ENCODE measurements around the gene HAPLN2.

HAPLN2 gene

DNA sequence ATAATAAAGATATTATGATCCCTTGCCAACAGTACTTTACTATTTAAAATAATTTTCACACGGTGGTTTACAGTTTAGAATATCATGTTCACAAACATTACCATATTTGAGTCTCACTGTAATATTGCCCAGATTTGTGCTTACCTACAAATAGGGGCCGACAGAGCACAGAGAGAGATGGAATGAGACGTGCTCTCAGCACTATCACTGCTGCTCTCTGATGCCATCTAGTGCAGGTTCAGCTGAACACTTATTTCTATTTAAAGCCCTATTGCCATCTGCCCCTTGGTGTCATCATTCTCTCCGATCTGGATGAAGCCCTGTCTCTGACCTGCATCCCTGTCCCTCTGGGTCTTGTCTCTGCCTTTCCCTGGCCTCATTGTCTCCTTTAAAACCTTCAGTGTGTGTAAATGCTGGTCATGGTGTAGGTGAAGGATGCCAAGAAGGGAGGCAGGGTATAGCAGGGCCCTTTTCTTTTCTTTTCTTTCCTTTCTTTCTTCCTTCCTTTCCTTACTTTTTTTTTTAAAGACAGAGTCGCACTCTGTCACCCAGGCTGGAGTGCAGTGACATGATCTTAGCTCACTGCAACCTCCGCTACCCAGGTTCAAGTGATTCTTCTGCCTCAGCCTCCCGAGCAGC lies 11.1 kb upstream of the HAPLN2 start:
- POLR2A ChIA-PET = no interaction called here
- CTCF ChIA-PET = interaction anchor here (0.6 to 1.8 kb wide), 33 partner anchors 8 to 1147 kb away, joined by 3 to 18 read pairs (median 4); partner anchors contain the start of genes GPATCH4, HAPLN2 and TTC24

DNA sequence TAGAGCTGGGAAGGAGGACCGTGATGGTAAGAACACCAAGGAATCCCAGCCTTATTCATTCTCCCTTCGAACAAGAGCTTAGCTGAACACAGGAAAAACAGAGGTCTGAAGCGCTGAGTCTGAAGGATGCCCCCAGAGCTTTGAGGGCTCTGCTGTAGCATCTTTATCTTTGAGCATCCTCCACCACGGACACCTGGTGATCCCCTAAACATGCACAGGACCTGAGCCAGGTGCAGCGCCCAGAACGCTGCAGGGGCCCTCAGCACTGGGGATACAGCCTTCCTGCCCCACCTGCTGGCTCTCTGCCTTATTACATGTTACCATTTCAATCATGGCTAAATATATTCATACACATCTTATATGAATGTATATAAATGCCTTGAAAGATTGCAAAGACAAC lies 10.2 kb upstream of the HAPLN2 start:
- no peak overlapping the region for H3K27ac ChIP-seq (ENCODE audit: extremely low read depth, low read depth, low read length)
- POLR2A ChIA-PET = no interaction called here
- CTCF ChIA-PET = interaction anchor here (0.6 to 1.8 kb wide), 29 partner anchors 8 to 1146 kb away, joined by 3 to 18 read pairs (median 5); partner anchors contain the start of genes GPATCH4, HAPLN2 and TTC24
- no peak overlapping the region for H3K4me3 ChIP-seq (ENCODE audit: low read depth, low read length)
- 0 out of 2 replicates have a peak, but pooled peaks have one; percentile 24 for TF ChIP-seq GLIS1 (tag by site-specific recombination; IDR thresholded peaks at IDR 0.05)
- TF ChIP-seq, protein P1, sequence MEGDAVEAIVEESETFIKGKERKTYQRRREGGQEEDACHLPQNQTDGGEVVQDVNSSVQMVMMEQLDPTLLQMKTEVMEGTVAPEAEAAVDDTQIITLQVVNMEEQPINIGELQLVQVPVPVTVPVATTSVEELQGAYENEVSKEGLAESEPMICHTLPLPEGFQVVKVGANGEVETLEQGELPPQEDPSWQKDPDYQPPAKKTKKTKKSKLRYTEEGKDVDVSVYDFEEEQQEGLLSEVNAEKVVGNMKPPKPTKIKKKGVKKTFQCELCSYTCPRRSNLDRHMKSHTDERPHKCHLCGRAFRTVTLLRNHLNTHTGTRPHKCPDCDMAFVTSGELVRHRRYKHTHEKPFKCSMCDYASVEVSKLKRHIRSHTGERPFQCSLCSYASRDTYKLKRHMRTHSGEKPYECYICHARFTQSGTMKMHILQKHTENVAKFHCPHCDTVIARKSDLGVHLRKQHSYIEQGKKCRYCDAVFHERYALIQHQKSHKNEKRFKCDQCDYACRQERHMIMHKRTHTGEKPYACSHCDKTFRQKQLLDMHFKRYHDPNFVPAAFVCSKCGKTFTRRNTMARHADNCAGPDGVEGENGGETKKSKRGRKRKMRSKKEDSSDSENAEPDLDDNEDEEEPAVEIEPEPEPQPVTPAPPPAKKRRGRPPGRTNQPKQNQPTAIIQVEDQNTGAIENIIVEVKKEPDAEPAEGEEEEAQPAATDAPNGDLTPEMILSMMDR (tag by site-specific recombination; IDR thresholded peaks at IDR 0.05) = peak; percentile 16; the same call in 1 of the 2 replicates
- no peak for TF ChIP-seq ZNF391 (tag by site-specific recombination; IDR thresholded peaks at IDR 0.05; ENCODE audit: borderline replicate concordance, low read depth)
- TF ChIP-seq SP7 (tag by site-specific recombination; IDR thresholded peaks at IDR 0.05) = no peak
- TF ChIP-seq ZNF654 (tag by site-specific recombination; IDR thresholded peaks at IDR 0.05; ENCODE audit: low read depth) = peak; percentile 37; the same call in 1 of the 2 replicates
- H3K9me3 ChIP-seq (ENCODE audit: control insufficient read depth, insufficient read depth, low read depth, low read length) = no peaks in the 10 kb centered on the region
- H3K36me3 ChIP-seq (ENCODE audit: control insufficient read depth in 2 of 2, insufficient read depth in 1 of 2, low read length in 2 of 2) = no peaks in the 10 kb centered on the region
- H3K4me1 ChIP-seq (ENCODE audit: control insufficient read depth, insufficient read depth, low read length) = no peaks in the 10 kb centered on the region

More for the DNA sequence above, 11.1 kb upstream of the HAPLN2 start:
- Histone ChIP-seq H3K27ac (ENCODE audit: extremely low read depth, low read depth, low read length) (no peak overlapping the region), H3K4me1 (ENCODE audit: control insufficient read depth, insufficient read depth, low read length) (no peaks in the 10 kb centered on the region), H3K36me3 (ENCODE audit: control insufficient read depth in 2 of 2, insufficient read depth in 1 of 2, low read length in 2 of 2) (no peaks in the 10 kb centered on the region), H3K9me3 (ENCODE audit: control insufficient read depth, insufficient read depth, low read depth, low read length) (no peaks in the 10 kb centered on the region), H3K4me3 (ENCODE audit: low read depth, low read length) (no peak overlapping the region)
- no peak for TF ChIP-seq ZNF311 (tag by site-specific recombination; IDR thresholded peaks at IDR 0.05; ENCODE audit: borderline replicate concordance)
- TF ChIP-seq ZNF600 (tag by site-specific recombination; IDR thresholded peaks at IDR 0.05) = no peak
- TF ChIP-seq, protein P2, sequence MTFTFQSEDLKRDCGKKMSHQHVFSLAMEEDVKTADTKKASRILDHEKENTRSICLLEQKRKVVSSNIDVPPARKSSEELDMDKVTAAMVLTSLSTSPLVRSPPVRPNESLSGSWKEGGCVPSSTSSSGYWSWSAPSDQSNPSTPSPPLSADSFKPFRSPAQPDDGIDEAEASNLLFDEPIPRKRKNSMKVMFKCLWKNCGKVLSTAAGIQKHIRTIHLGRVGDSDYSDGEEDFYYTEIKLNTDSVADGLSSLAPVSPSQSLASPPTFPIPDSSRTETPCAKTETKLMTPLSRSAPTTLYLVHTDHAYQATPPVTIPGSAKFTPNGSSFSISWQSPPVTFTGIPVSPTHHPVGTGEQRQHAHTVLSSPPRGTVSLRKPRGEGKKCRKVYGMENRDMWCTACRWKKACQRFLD (tag by site-specific recombination; IDR thresholded peaks at IDR 0.05) = no peak
- peak; percentile 83 for TF ChIP-seq ZNF654 (tag by site-specific recombination; IDR thresholded peaks at IDR 0.05; ENCODE audit: low read depth)
- TF ChIP-seq ZNF660 (tag by site-specific recombination; IDR thresholded peaks at IDR 0.05) = peak; percentile 75
- TF ChIP-seq ZNF366 (tag by site-specific recombination; conservative IDR thresholded peaks at IDR 0.05) = peak; percentile 78
- no peak for TF ChIP-seq ZNF670 (tag by site-specific recombination; IDR thresholded peaks at IDR 0.05; ENCODE audit: low read depth)
- TF ChIP-seq ZBTB17 (tag by site-specific recombination; IDR thresholded peaks at IDR 0.05) = peak; percentile 88
- no peak for TF ChIP-seq ZNF169 (tag by site-specific recombination; IDR thresholded peaks at IDR 0.05)
- TF ChIP-seq, protein P1 (tag by site-specific recombination; IDR thresholded peaks at IDR 0.05) = peak; percentile 85
- no peak for TF ChIP-seq ZNF426 (tag by site-specific recombination; IDR thresholded peaks at IDR 0.05)
- no peak for TF ChIP-seq ZNF521 (tag by site-specific recombination; IDR thresholded peaks at IDR 0.05)
- TF ChIP-seq ZBTB21 (tag by site-specific recombination; IDR thresholded peaks at IDR 0.05) = no peak
- peak; percentile 67; the same call in 1 of the 2 replicates for TF ChIP-seq ZNF561 (tag by site-specific recombination; IDR thresholded peaks at IDR 0.05; ENCODE audit: borderline replicate concordance)
- no peak for TF ChIP-seq ZNF830 (tag by site-specific recombination; IDR thresholded peaks at IDR 0.05; ENCODE audit: low read depth)
- TF ChIP-seq ZNF571 (tag by site-specific recombination; IDR thresholded peaks at IDR 0.05) = no peak
- TF ChIP-seq SP7 (tag by site-specific recombination; IDR thresholded peaks at IDR 0.05) = no peak
- TF ChIP-seq PRDM1 (tag by site-specific recombination; IDR thresholded peaks at IDR 0.05) = peak; percentile 86; the same call in 1 of the 2 replicates
- TF ChIP-seq OSR2 (tag by site-specific recombination; IDR thresholded peaks at IDR 0.05) = no peak
- no peak for TF ChIP-seq PRDM4 (tag by site-specific recombination; IDR thresholded peaks at IDR 0.05)
